Skeletal muscle cell (primary cell): Measurements from ENCODE around the gene GALNT14.

ENCODE experiments used
- DNase-seq: peaks from one replicate; pipeline ENCODE4 v3.0.0-alpha.2; 2010; ENCODE audit warnings: low read depth
- H3K4me3 ChIP-seq: 2 replicates; pipeline ENCODE4 v1.5.1; 2011; ENCODE audit warnings: low read depth, mild to moderate bottlenecking, control low read depth, low read length, moderate library complexity

Gene GALNT14

GRCh38 chr2:31137211-31138036, 816 bp downstream of the GALNT14 start:
- no peak for DNase-seq
- H3K4me3 ChIP-seq = peak overlapping the region; percentile 49

DNA sequence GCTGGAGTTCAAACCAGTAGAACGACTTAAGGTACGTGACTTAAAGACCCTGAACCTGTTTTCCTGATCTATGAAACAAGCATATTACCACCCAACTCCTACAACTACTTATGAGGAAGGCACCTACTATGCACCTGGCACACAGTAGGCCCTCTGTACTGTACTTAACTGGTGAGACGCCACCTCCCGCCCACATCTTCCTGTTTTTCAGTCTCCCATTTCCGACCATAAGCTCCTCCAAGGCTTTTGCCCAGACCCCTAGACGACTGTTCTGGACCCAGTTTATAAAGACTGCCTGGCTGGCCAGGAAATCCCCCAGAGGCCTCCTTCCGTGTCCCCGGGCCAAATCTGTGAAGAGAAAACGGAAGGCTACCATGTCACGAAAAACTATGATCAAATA, 1.5 kb downstream of the GALNT14 start:
- H3K4me3 ChIP-seq = no peak overlapping the region
- DNase-seq = no peak

DNA sequence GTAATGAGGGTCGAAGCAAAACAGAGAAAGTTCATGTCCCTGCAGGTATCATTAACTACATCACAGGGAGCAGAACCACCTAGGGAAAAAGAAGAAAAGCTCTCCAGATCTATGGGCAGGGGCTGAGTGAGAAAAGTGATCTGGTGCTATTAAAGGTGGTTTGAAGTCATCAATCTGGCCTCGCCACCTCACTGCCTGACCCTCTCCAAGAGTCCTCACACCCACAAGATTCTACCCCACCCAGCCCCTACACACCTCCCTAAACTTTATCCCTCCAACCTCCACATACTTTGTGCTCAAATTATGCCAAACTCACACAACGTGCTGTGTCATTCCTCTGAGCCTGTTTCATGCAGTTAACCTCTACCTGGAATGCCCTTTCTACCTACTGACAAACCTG, 2.2 kb downstream of the GALNT14 start:
- DNase-seq = no peak
- H3K4me3 ChIP-seq = no peak overlapping the region

- no peak overlapping the region for H3K4me3 ChIP-seq
- no peak for DNase-seq
These were observed 3.8 kb downstream of the GALNT14 start for GRCh38 chr2:31134480-31134879.

DNA sequence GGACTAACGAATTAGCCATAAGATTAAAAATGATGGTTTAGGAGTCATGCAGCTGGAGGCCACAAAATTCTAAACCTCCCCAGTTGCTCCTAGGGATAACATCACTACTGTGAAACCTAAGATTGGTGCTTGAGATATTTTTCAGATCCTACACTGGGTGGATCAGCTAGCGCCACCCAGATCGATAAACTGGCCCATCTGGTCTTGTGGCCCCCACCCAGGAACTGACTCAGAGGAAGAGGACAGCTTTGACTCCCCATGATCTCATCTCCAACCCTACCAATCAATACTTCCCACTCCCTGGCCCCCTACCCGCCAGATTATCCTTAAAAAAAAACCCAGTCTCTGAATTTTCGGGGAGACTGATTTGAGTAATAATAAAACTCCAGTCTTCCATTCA, 5.5 kb downstream of the GALNT14 start:
- H3K4me3 ChIP-seq = no peak overlapping the region
- no peak for DNase-seq

- H3K4me3 ChIP-seq = no peak overlapping the region
- DNase-seq = no peak
These were observed 6.4 kb downstream of the GALNT14 start for GRCh38 chr2:31131871-31132270.

DNA sequence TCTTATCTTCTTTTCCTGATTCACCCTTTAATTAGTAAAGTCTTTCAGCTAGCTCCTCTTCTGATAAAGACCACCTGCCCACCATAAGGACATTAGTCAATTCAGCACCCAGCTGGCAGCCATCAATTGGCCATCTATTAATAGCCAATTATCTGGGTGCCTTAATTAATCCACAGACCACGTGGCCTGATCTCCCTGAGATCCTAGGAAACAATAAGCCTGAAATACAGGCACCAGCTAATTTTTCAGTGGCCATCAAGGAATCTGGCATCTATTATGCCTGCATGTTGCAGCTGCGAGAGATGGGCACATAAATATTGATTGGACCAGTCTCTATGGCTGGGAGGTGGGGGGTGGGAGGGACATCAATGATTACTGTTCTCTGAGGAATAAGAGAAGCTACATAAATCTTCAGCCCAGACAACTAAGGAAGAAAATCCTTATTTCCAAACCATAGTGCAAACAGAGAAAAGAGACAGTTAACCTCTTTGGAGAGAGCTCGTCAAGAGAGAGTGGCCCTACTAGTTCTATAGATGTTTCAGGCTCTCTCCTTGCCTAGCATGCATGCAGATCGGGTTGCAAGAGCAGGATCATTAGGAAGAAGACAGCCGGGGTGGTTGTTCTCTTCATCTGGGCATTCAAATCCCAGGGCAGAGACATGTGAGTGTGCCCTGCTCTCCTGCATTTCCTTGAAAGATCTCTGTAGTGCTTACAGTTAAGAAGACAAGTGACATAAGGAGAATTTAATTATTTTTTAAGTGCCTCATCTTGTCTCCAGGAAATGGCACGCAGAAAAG, 8.7 kb downstream of the GALNT14 start:
- DNase-seq = no peak

DNA sequence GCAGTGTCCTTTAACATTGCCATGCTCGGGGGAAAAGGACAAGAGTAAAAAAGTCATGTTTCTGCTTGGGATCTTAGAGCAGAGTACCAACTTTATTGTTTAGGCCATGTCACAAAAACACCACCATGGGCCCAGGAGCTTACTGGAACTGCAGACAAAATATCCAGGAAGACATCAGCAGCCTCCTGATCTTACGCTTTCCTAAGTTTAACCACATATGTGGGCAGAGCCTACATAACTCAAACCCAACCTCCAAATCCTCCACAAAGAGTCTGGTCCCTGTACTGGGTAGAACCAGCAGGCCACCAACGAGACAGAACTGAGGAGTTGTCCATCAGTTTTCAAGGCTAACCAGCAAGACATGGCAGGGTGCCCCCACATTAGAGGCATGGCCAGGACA, 10.3 kb downstream of the GALNT14 start:
- H3K4me3 ChIP-seq = no peak overlapping the region
- no peak for DNase-seq

More for the DNA sequence above, 8.7 kb downstream of the GALNT14 start:
- H3K4me3 ChIP-seq = no peak overlapping the region

GRCh38 chr2:31125918-31126695, 12.1 kb downstream of the GALNT14 start:
- no peak for DNase-seq

GRCh38 chr2:31124904-31125303, 13.3 kb downstream of the GALNT14 start:
- no peak for DNase-seq
- no peak overlapping the region for H3K4me3 ChIP-seq

More at GRCh38 chr2:31125918-31126695, 12.1 kb downstream of the GALNT14 start:
- no peak overlapping the region for H3K4me3 ChIP-seq

- no peak for DNase-seq
- no peak overlapping the region for H3K4me3 ChIP-seq
These were observed 16.1 kb downstream of the GALNT14 start for GRCh38 chr2:31122133-31122532.

GRCh38 chr2:31113765-31114164, 24.5 kb downstream of the GALNT14 start:
- no peak overlapping the region for H3K4me3 ChIP-seq
- no peak for DNase-seq

- H3K4me3 ChIP-seq = no peak overlapping the region
- DNase-seq = no peak
These were observed 25.7 kb downstream of the GALNT14 start for GRCh38 chr2:31112544-31112943.

DNA sequence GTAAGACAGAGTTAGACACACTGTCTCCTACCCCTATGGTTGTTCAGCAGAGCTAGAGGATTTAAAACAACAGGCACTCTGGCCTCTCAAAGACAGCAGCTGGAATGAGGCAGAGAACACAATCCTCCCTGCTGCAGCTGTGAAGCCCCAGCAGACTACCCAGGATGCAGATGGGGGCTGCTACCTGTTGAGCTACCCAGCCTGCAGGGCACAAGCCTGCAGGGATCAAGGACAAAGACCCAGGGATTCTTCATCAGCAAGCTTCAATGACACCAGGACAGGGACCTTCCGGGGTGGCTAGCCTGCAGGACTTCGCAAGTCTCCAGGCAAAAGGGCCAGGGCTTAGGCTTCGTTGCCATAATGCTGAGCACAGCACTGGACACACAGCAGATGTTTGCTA, 27.2 kb downstream of the GALNT14 start:
- no peak for DNase-seq
- H3K4me3 ChIP-seq = no peak overlapping the region

DNA sequence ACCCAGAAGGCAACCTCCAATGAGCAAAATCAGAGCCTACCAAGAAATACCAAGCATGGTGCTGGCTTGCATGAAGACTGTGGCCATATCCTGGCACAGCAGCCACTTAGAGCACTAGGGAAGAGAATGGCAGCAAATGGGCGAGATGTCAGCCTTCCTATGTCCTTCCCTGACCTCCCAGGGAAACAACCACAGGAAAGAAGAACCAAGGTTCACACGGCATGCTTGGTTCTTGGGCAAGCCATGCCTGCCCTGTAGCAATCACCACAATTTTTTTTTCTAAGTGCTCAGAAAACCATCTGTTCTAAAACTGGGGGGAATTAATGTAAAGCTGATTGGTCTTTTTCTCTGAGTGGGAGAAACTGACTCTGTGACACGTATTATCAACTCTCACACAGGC, 27.8 kb downstream of the GALNT14 start:
- DNase-seq = no peak
- no peak overlapping the region for H3K4me3 ChIP-seq

DNA sequence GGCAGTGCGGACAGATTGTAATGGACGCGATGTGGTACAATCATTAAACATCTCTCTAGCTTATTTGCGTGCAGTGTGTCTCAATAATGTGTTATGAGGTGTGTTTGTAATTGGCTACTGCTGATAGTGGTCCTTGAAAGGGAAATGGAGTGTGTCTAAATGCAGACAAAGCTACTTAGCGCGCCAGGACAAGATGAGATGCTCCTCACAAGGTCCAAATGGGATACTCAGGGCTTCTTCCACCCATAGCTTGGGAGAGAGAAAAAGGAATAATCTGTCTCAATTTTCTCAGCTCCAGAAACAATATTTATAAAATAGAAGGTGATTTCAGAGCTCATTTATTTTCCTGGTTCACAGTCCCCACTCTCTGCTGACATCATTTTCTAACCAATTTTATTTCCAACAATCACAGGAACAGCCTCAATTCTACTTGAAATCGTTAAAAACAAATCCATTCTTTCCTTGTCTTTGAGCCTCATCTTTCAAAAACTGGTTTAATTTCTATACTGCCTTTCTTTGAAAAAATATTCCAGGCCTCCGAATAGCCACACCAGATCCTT, 28.5 kb downstream of the GALNT14 start:
- H3K4me3 ChIP-seq = no peak overlapping the region
- no peak for DNase-seq

- no peak for DNase-seq
- H3K4me3 ChIP-seq = no peak overlapping the region
These were observed 29.5 kb downstream of the GALNT14 start for GRCh38 chr2:31108561-31109286.

GRCh38 chr2:31107591-31108300, 30.5 kb downstream of the GALNT14 start:
- no peak overlapping the region for H3K4me3 ChIP-seq
- no peak for DNase-seq
